Fibroblast of peridontal ligament (primary cell): ENCODE measurements around the gene CILP.
A peak's percentile ranks its signal among the peaks of the same experiment; 100 is the strongest.

Experiments used
- DNase-seq: peaks from one replicate; pipeline ENCODE4 v3.0.0-alpha.2; 2010; ENCODE audit errors: extremely low read depth

The CILP gene

DNA sequence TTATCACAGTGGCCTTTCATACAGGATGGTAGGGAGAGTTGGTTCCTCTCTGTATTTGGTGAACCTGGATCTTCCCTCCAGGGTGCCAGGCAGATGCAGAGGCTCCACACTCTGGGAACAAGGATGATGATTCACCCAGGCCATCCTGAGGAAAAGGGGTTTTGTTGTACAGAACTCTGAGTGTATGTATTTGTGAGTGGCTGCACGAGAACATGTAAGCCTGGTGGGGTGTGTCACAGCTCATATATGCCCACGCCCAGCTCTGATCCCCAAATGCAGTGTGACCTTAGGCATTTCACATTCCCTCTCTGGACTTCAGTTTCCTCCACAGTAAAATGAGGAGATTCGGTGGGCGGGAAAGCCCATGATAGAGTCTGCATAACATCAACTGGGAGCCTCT lies 11.6 kb upstream of the CILP start:
- DNase-seq = no peak

DNA sequence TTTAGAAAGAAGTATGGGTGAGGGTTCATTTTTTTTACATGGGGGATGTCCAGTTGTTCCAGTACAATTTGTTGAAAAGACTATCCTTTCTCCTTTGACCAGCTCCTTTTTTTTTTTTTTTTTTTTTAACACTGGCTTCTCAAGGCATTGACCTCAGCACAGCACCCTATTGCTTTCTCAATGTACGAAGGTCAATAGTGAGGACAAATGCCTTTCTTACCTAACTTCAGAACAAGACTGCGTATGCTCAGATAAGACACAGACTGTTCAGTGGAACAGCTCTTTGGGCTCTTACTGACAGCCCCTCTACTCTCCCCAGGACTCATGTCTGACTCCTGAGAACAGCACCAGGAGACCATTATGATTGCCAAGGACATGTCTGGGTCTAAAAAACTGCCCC lies 10.4 kb upstream of the CILP start:
- no peak for DNase-seq

DNA sequence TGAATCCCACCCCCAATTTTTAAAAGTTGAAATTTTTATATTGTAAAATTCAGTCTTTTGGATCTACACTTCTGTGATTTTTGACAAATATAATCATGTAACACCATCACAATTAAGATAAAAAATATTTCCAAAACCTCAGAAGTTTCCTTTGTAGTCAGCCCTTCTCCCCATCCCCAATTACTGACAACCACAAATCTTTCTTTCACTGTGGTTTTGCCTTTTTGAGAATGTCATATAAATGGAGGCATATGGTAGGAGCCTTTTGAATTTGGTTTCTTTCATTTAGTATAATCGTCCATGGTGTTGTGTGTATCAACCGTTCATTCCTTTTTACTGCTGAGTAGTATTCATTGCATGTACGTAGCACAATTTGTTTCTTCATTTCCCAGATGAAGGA lies 7.9 kb upstream of the CILP start:
- no peak for DNase-seq

DNA sequence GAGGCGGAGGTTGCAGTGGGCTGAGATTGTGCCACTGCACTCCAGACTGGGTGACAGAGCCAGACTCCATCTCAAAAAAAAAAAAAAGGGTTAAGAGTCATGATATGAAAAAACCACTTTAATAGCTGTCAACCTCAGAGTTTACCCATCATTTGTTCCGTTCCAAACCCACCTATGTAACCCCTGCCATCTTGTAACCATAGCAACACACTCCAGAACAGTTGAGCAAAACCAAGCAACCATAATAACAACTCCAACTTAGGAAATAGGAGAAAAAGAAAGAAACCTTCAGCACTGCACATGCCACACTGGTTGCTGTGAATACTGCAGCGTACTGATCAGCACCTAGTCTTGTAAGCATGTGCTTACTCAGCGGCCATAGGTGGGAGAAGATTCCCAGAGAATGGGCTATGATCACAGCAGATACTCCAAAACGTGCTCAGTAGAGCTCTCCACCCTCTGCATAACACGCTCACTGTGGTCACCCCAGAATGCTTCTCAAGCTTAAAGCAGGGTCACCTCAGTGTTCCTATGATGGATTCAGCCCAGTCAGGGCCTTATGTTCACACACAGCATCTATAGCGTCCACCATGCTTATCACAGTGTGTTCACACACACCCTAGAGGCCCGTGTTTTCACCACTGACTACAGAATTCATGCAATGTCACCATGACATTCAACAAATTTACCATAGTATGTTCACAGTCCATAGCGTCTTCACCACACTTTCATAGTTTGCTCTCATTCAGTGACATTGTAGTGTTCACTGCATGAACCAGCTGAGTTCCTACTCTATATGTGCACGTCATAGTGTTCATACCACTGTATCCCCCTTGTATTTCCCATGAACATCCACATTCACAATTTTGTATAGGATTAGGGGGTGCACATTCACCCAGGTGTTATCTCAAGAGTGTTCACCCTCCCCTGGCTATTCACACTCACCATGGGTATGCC lies 6.5 kb upstream of the CILP start:
- no peak for DNase-seq

DNA sequence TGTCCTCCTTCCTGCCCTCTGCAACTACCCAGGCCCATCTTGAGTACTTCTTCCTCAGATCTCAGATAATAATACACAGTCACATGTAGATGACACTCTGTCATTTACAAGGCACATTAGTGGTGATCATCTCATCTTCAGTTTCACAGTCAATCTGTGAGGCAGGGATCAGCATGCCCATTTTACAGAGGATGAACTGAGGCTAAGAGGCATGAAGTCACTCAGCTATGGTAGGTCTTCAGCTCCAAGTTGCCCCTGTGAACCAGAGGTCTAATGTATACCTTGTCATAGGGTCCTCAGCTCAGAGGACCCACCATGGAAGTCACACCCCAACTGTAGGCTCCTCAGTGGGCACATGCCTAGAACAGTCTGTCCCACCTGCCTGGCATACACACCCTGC lies 4.2 kb upstream of the CILP start:
- no peak for DNase-seq

DNA sequence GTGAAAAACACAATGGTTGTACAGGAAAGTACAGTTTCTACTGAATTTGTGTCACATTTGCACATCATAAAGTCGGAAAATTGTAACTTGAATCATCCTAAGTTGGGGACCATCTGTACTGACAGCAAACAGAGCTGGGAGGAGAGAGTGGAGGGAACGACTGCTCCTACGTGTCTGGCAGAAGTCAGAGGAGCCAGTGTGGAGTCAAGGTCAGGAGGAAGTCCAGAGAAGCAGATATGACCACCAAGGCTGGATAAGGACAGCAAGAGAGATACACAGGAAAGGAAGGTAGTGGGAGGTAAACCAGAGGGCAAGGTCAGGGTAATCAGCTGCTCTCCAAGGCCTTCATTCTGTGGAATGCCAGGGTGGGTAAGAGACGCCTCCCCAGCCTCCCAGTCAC lies 2.7 kb upstream of the CILP start:
- DNase-seq = no peak

DNA sequence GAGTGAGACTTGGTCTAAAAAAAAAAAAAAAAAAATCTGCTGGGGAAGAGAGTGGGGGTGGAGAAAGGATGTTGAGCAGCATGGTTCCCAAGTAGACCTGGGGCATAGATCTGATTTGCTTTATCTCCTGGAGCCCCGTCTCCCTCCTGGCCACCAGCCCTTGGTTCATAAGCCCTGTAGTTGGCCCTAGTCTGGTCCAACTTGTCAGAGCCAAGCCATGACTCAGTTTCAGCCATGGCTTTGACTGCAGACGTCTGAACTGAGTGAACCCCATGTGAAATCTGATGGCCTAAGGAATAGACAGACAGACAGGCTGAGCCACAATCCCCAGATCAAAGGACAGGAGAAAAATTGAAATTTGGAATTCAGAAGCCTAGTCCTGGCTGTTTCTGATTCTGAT lies 2.0 kb upstream of the CILP start:
- no peak for DNase-seq

DNA sequence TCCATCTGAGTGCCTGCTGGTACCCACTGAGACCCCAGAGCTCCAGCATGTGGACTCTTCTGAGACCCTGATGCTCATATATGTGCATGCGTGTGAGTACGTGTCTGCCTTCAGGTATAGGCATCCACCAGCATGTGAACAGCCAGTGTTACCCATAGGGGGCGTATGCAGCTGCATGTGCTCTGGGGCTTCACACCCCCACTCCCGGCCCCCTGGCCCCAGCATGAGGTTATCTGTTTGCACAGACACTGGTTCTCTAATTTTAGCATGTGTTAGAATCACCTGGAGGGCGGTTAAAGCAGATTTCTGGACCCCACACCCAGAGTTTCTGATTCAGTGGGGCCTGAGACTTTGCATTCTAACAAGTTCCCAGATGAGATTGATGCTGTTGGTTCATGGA lies 824 bp upstream of the CILP start:
- DNase-seq = no peak

DNA sequence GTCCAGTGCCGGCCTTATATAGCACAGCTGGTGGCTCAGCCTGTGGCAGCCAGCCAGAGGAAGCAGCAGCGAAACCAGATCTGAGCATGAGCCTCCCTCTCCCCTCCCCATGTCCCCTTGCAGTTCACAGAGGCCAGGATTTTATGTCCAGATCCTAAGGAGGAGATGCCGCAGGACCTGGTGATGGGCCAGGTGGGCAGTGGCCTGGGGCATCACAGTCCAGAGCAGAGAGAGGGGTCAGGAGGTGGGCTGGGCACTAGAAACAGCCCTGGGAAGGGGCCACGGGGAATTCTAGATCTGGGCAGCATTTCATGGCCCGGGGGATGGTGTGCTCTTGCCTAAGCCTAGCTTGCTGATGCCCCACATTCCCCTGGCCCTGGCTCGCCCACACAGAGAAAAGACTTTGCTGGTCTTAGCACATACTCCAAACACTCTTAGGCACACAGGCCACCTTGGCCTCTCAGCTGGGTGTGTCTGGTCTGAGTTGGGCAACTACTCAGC lies 259 bp upstream of the CILP start:
- peak; percentile 45 for DNase-seq

DNA sequence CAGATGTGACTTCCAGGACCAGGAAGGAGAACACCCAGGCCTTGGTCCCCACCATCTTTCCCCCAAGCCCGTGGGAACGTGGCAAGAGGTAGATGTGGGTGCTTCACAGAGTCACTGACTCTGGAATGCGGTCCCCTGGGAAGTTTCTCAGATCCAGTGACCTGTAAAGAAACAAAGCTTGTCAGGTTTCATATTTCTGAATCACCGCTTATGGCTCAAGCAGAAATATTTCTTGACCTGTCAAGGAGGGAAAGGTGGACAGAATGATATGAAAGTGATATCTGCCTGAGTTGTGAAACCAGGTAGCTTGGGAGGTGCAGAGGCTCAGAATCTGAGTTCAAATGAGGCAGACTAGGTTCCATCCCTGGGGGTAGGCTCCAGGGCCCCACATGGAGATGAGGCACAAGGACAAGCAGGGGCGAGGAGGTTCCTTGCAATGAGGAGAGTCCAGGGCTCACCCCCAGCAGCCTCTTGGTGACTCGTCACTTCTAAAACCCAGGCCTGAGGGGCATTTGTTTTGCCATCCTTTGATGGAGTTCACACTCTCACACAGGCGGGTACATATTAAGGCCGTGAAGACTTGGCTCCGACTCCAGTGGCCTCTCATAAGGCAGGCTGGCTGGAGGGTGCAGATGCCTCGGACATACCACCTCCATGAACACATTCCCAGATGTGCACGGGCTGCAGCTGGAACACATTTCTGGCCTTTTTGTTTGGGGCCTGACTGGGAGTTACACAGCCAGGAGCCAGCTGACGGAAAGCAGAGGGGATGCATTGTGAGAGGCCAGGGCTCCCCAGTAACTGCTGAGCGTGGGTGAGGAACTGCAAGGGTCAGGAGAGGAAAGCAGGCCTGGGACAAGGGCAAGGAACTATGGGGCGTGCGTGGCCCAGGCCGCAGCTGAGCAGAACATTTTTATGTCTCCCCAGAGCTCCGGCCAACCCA lies 1.3 kb downstream of the CILP start:
- no peak for DNase-seq

DNA sequence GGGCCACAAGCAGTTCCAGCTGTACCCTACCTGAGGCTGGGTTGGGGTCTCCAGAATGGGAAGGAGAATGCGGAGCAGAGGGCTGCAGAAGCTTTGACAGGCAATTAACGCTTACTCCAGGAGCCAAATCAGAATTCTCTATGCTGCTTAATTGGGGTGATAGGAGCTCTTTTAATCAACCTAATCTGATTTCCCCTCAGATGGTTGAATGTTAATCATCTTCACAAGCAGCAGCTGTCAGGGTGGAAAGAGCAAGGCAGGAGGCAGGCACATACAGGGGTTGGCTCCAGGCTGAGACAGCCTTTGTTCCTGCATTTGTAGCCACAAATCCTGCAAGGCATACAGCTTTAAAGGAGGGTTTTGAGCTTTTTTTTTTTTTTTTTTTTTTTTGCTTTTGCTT lies 2.6 kb downstream of the CILP start:
- no peak for DNase-seq

DNA sequence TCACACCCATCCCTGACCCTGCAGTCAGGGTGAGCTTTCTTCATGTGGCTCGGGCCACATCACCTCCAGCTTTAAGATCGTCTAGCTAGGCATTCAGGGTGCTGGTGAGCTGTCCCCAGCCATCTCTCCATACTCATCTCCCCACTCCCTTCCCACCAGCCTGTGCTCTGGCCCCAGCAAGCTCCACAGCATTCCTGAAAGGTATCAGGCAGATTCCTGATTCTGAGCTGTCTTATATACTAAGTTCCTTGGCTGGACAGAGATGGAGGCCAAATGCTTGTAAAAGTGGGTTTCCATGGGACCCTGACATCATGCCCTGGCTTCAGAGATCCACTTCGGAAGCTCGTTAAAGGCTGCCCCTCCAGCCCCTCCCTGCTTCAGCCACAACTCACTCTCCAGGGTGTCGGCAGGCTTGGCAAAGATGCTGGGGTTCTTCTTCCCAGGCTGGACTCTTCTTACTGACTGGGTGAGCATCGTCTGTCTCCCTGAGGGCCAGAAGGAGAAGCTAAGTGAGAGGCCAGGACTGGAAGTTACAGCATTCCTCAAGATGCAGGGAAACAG lies 3.9 kb downstream of the CILP start:
- no peak for DNase-seq

DNA sequence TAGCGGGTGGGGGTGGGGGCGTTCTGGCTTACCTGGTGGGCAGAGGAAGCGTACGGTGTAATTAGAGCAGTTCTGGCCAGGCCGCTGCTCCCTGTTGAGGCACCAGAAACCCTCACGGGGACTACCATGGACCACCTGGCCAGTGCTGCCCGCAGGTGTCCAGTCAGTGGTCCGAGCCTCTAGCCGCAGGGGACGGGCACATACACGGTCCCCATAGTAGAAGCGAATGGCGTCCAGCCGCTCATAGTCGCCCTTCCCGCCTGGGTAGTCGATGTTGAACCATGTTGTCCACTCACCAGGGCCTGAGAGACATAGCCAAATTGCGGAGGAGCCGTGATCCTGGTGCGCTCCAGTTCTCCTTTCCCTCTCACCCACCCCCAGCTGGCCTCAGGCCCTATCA lies 4.5 kb downstream of the CILP start:
- DNase-seq = no peak

DNA sequence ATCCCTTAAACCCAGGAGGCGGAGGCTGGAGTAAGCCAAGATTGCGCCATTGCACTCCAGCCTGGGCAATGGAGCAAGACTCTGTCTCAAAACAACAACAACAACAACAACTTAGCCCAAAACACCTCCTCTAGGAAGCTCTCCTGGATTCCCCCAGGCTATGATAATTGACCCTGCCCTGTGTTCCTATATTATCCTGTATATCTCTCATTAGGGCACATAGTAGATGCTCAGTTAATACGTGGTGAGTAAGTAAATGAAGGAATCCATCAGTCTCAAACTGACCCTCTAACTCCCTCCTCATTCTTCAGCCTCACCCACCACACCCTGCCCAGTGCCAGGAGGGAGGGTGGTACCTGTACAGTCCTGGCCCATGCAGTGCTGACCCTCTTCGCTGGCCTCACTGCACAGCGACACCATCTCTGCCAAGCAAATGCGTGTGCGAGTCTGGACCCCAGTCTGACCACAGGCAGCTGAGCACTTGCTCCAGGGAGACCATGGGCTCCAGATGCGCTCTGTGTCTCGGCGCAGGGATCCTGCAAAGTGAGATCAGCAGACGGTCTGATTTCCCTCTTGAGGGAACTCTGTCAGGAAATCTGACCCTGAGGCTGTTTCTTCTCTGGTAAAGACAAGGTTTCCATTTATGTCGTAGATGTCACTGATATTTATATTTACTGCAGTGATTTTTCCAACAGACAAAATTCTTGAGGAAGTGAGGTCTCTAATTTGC lies 6.2 kb downstream of the CILP start:
- no peak for DNase-seq

DNA sequence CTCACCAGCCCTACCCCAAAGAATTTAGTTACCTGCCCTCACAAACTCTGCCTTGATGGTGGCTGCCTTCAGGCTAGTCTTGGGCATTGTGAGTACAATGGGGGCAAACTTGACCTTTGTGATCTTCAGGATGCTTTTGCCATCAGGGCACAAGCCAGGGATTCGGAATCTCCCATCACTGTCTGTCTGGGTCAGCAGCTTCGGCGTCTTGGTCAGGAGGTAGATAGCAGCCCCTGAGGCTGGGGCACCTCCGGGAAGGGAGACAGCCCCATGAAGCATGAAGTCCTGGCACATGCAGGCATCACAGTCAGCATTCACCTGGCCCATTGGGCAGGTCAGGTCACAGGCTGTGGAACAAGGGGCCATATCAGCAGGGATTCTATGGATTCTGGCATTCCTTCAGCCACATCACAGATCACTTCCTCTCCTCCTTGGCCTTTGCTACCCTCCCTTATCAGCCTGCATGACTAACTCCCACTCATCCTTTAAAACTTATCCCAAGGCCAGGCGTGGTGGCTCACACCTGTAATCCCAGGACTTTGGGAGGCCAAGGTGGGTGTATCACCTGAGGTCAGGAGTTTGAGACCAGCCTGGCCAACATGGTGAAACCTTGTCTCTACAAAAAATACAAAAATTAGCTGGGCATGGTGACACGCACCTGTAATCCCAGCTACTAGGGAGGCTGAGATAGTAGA lies 6.9 kb downstream of the CILP start:
- no peak for DNase-seq

DNA sequence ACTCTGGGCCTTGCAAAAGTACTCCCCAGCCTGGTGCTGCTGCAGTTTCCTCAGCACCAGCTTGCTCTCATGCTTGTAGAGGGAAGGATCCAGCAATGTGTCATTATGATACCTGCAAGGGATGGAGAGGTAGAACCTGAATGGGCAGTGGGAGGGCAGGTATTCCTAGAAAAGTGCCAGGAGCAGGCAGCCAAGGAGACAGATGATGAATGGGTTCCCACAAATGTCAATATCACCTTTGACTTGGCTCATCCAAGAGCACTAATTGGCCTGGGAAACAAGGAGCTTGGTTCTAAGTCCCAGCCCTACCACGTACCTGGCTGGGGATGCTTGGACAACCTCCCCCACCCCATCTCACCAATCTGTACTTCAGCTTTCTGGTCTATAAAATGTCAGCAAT lies 9.4 kb downstream of the CILP start:
- DNase-seq = no peak

DNA sequence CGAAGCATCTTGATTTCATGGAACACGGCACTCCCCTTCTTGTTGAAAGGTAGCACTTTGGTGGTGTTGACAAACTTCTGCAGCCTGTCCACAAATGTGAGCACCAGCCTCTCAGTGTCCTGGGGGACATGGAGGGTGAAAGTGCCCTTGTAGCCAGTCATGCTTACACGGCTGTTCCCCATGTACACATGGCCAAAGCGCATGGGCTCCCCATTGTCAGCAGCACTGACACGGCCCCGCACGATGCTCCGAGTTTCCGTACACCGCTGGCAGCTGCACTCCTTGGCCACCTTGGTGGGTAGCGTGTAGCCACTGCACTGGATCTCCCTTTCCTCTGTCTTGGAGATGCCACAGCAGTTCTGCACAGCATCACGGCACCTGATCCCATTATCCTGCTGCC lies 12.7 kb downstream of the CILP start:
- DNase-seq = no peak

DNA sequence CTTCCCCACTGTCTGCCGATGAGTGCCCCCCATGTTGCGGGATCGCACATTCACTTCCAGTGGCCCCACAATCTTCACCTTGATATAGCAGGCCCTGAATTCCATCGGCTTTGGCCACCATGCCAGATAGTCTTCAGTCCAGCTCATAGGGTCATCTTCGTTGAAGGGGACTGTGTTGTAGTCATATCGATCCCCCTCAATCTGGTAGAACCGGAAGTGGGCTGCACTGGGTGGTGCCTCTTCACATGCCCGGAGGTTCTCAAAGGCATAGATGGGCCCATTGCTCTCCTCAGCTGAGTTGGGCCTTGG lies 14.0 kb downstream of the CILP start:
- DNase-seq = no peak

DNA sequence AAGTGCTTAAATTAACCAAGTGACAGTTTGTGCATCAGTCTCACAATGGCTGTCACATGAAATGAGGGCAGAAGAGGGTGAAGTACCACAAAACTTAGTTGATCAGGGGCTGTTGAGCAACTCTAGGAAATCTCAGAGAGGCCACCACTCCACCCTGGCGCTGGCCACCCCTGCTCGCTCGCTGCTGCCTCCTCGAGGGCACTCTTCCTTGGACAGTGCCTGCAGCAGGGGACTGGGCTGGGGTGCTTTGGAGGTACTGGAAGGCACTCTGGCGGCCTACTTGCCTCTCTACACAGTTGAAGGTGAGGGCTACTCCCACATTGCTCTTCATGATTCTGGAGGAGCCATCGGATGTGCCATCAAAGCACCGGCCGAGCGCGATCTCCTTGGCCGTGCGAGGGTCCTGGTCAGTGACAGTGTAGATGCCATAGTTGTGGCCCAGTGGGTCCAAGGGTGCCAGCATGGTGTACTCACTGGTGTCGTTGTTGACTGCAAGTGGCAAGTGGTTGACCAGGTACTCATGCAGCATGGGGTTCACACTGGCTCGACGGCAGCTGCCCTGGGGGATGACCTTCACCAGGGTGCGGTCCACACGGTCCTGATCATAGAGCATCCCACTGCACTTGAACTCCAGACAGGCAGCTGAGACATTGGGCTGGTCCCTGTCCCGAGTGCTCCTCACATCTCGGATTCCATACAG lies 14.5 kb downstream of the CILP start:
- no peak for DNase-seq

DNA sequence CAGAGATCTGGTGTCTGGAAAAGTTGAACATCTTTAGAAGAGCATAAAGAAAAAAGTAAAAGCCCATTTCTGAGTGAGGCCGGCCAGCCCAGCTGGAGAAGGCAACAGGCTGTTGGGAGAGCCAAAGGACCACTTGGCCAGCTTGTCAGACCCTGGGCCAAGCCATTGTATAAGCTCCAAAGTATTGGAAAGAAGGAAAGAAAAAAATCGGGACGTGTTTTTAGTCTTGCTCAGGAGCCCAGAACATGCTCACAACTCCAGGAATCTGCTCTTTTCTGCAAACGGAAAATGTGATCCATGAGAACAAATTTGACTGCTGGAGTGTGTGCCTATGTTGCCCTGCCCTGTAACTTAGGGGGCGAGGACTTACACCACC lies 15.7 kb downstream of the CILP start:
- DNase-seq = no peak
